ENCODE measurements around the gene AGBL4. TPM values are rescaled to one million over a fixed set of nuclear protein-coding genes. Genes with fewer than 3 reads are reported as not detected.
"Not testable (repeated sequence)": the region's sequence is repeated elsewhere in the genome, so short reads cannot be mapped to it uniquely, and the experiment has no call there.

AGBL4 gene
- polyA plus RNA-seq, 3 donors: 0.05 TPM; not detected in 2

DNA sequence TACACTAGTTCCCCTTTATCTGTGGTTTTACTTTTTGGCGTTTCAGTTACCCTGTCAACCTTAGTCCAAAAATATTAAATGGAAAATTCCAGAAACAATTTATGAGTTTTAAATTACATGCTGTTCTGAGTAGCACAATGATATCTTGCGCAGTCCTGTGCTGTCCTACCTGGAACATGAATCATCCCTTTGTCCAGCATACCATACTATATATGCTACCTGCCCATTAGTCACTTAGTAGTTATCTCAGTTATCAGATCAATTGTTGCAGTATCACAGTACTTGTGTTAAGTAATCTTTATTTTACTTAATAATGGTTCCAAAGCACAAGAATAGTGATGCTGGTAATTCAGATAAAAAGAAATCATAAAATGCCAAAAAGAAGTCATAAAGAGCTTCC is 52.7 kb downstream of the AGBL4 start:
- H3K9me3 Mint-ChIP-seq: peaks cover 0 to 4% (median 2%) of the 10 kb centered on the region in 7 donors
- H3K36me3 Mint-ChIP-seq: no peaks in the 10 kb centered on the region
- Histone ChIP-seq H4K20me1 (ENCODE audit: insufficient read depth, low read length) (no peaks in the 10 kb centered on the region), H3K4me3 (replicated peaks in 1 of 3; ENCODE audit: low read depth in 2 of 3, low read length in 3 of 3) (no peak overlapping the region), H3K27me3 (ENCODE audit: control insufficient read depth in 2 of 2, insufficient read depth in 2 of 2, low read length in 2 of 2) (no peaks in the 10 kb centered on the region), H2AFZ (ENCODE audit: insufficient read depth, low read depth, low read length, poor library complexity, severe bottlenecking) (no peak overlapping the region), H3K4me2 (replicated peaks; ENCODE audit: extremely low read depth, low read length, poor library complexity, severe bottlenecking) (no peak overlapping the region), H3K9ac (ENCODE audit: insufficient read depth, low read length, poor library complexity, severe bottlenecking) (no peak overlapping the region), H3K9me3 (replicated peaks in 1 of 2; ENCODE audit: control insufficient read depth in 1 of 2, insufficient read depth in 1 of 2, low read length in 2 of 2) (no peaks in the 10 kb centered on the region), H3K36me3 (replicated peaks in 1 of 2; ENCODE audit: control insufficient read depth in 1 of 2, insufficient read depth in 2 of 2, low read length in 2 of 2) (no peaks in the 10 kb centered on the region), H3K79me2 (ENCODE audit: insufficient read depth, low read length) (no peaks in the 10 kb centered on the region), H3K27ac (ENCODE audit: low read depth in 1 of 2, low read length in 2 of 2) (no peak overlapping the region), H3K4me1 (ENCODE audit: control insufficient read depth in 1 of 2, insufficient read depth in 2 of 2, low read length in 2 of 2) (no peaks in the 10 kb centered on the region)
- H3K4me1 Mint-ChIP-seq: no peaks in the 10 kb centered on the region
- no CpG with 5 or more reads among the region's 2 CpGs for WGBS (ENCODE audit: insufficient coverage)
- TF ChIP-seq, protein P1, sequence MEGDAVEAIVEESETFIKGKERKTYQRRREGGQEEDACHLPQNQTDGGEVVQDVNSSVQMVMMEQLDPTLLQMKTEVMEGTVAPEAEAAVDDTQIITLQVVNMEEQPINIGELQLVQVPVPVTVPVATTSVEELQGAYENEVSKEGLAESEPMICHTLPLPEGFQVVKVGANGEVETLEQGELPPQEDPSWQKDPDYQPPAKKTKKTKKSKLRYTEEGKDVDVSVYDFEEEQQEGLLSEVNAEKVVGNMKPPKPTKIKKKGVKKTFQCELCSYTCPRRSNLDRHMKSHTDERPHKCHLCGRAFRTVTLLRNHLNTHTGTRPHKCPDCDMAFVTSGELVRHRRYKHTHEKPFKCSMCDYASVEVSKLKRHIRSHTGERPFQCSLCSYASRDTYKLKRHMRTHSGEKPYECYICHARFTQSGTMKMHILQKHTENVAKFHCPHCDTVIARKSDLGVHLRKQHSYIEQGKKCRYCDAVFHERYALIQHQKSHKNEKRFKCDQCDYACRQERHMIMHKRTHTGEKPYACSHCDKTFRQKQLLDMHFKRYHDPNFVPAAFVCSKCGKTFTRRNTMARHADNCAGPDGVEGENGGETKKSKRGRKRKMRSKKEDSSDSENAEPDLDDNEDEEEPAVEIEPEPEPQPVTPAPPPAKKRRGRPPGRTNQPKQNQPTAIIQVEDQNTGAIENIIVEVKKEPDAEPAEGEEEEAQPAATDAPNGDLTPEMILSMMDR (IDR thresholded peaks at IDR 0.05): no peak
- intact Hi-C loops (cut with micrococcal nuclease): no loop called here
- H3K27ac Mint-ChIP-seq: no peak overlapping the region
- H3K27me3 Mint-ChIP-seq (ENCODE audit: low read depth in 3 of 3): peaks cover 0 to 3% (median 0%) of the 10 kb centered on the region in 3 donors
- DNase-seq: no peak
- H3K4me3 Mint-ChIP-seq: no peak overlapping the region

DNA sequence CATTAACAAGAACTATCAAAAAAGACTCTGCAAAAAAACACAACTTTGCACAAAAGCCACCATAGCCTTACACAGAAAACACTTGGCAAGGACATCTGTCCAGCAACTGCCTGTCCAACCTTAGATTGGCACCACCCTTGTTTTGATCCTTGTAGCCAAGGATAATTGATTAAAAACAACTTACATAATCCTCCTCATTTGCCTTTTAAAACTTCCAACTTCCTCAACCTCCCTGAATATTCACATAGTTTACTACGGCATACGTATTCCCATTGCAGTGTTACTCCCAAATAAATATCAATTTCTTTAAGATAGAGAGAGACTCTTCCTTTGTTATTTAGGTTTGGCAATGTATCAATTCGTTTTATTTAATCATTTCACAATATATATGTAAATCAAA is 72.4 kb downstream of the AGBL4 start:
- no peak overlapping the region for H2AFZ ChIP-seq (ENCODE audit: insufficient read depth, low read depth, low read length, poor library complexity, severe bottlenecking)
- intact Hi-C loops (cut with micrococcal nuclease): no loop called here
- no peak for DNase-seq
- no peaks in the 10 kb centered on the region for H3K4me1 Mint-ChIP-seq
- H3K9ac ChIP-seq (ENCODE audit: insufficient read depth, low read length, poor library complexity, severe bottlenecking): no peak overlapping the region
- H3K27ac ChIP-seq (ENCODE audit: low read depth in 1 of 2, low read length in 2 of 2): no peak overlapping the region
- H3K9me3 Mint-ChIP-seq: peaks cover 0 to 5% (median 0%) of the 10 kb centered on the region in 7 donors
- no peaks in the 10 kb centered on the region for H3K36me3 ChIP-seq (replicated peaks in 1 of 2; ENCODE audit: control insufficient read depth in 1 of 2, insufficient read depth in 2 of 2, low read length in 2 of 2)
- no peaks in the 10 kb centered on the region for H3K9me3 ChIP-seq (replicated peaks in 1 of 2; ENCODE audit: control insufficient read depth in 1 of 2, insufficient read depth in 1 of 2, low read length in 2 of 2)
- no peak overlapping the region for H3K4me3 ChIP-seq (replicated peaks in 1 of 3; ENCODE audit: low read depth in 2 of 3, low read length in 3 of 3)
- no peak overlapping the region for H3K27ac Mint-ChIP-seq
- no peak overlapping the region for H3K4me3 Mint-ChIP-seq
- WGBS (ENCODE audit: insufficient coverage): no CpG with 5 or more reads among the region's 3 CpGs
- no peaks in the 10 kb centered on the region for H4K20me1 ChIP-seq (ENCODE audit: insufficient read depth, low read length)
- H3K4me2 ChIP-seq (replicated peaks; ENCODE audit: extremely low read depth, low read length, poor library complexity, severe bottlenecking): no peak overlapping the region
- no peaks in the 10 kb centered on the region for H3K36me3 Mint-ChIP-seq
- peaks cover 0 to 5% (median 0%) of the 10 kb centered on the region in 3 donors for H3K27me3 Mint-ChIP-seq (ENCODE audit: low read depth in 3 of 3)
- no peaks in the 10 kb centered on the region for H3K79me2 ChIP-seq (ENCODE audit: insufficient read depth, low read length)
- TF ChIP-seq, protein P1 (IDR thresholded peaks at IDR 0.05): no peak
- H3K27me3 ChIP-seq (ENCODE audit: control insufficient read depth in 2 of 2, insufficient read depth in 2 of 2, low read length in 2 of 2): no peaks in the 10 kb centered on the region
- H3K4me1 ChIP-seq (ENCODE audit: control insufficient read depth in 1 of 2, insufficient read depth in 2 of 2, low read length in 2 of 2): no peaks in the 10 kb centered on the region

DNA sequence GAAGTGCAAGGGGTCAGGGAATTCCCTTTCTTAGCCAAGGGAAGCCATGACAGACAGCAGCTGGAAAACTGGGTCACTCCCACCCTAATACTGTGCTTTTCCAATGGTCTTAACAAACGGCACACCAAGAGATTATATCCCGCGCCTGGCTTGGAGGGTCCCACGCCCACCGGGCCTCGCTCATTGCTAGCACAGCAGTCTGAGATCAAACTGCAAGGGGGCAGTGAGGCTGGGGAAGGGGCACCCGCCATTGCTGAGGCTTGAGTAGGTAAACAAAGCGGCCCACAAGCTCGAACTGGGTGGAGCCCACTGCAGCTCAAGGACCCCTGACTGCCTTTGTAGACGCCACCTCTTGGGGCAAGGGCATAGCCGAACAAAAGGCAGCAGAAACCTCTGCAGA is 108.5 kb downstream of the AGBL4 start:
- H3K9me3 Mint-ChIP-seq: peaks cover under 1 to 24% (median 8%) of the 10 kb centered on the region in 7 donors
- H3K4me1 ChIP-seq (ENCODE audit: control insufficient read depth in 1 of 2, insufficient read depth in 2 of 2, low read length in 2 of 2); H4K20me1 ChIP-seq (ENCODE audit: insufficient read depth, low read length); H3K4me1 Mint-ChIP-seq; H2AFZ ChIP-seq (ENCODE audit: insufficient read depth, low read depth, low read length, poor library complexity, severe bottlenecking); intact Hi-C loops (cut with micrococcal nuclease); H3K27ac ChIP-seq (ENCODE audit: low read depth in 1 of 2, low read length in 2 of 2); DNase-seq; H3K79me2 ChIP-seq (ENCODE audit: insufficient read depth, low read length); H3K27ac Mint-ChIP-seq; H3K4me3 ChIP-seq (replicated peaks in 1 of 3; ENCODE audit: low read depth in 2 of 3, low read length in 3 of 3); H3K9ac ChIP-seq (ENCODE audit: insufficient read depth, low read length, poor library complexity, severe bottlenecking); H3K27me3 ChIP-seq (ENCODE audit: control insufficient read depth in 2 of 2, insufficient read depth in 2 of 2, low read length in 2 of 2); H3K4me2 ChIP-seq (replicated peaks; ENCODE audit: extremely low read depth, low read length, poor library complexity, severe bottlenecking); H3K36me3 Mint-ChIP-seq; H3K4me3 Mint-ChIP-seq; H3K36me3 ChIP-seq (replicated peaks in 1 of 2; ENCODE audit: control insufficient read depth in 1 of 2, insufficient read depth in 2 of 2, low read length in 2 of 2); H3K27me3 Mint-ChIP-seq (ENCODE audit: low read depth in 3 of 3): not testable (repeated sequence)
- 99% methylated on average over 10 of the region's 11 CpGs for WGBS (ENCODE audit: insufficient coverage)
- H3K9me3 ChIP-seq (replicated peaks in 1 of 2; ENCODE audit: control insufficient read depth in 1 of 2, insufficient read depth in 1 of 2, low read length in 2 of 2): peaks cover 13 to 25% of the 10 kb centered on the region in 2 donors
